Measurements from ENCODE around the gene TMEM74B. TPM values are rescaled to one million over a fixed set of nuclear protein-coding genes. Genes with fewer than 3 reads are reported as not detected.

The TMEM74B gene
- total and polyA plus RNA-seq, 2 of the 8 experiments (the other 6 are each of a cell fraction or from before 2014, with no cell fraction given), result 4.0 to 6.4 TPM

DNA sequence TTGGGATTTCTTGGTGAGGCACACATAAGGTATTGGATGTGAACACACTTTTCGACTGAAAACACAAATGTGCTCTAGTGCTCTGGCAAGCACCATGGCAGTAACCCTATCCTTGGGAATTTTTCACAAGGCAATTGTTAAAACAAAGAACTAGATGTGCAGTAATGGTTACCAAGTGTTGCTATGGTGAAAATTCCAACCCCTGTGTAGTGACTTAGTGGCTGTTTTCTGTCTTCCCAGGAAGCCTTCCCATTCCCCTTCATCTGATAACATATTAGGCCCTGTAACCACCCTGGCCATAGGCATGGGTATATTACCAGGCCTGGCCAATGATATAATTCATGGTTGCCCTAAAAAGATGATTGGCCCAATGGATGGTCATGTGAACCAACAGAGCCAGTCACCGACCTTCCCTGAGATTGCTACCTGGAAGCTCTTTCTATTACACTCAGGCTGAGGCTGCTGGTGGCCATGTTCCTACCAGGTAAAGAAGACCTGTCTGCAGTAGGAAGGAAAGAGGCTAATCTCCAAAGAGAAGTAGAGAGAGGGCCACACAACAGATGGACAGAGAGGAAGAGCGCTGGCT lies 22.6 kb upstream of the TMEM74B start (continued):
- TF ChIP-seq CTCF (IDR thresholded peaks at IDR 0.05; ENCODE audit: control extremely low read depth in 1 of 3, insufficient read depth in 1 of 3, low read depth in 1 of 3, low read length in 3 of 3) (no peak), GABPA (IDR thresholded peaks at IDR 0.05; ENCODE audit: borderline replicate concordance, insufficient read depth, low read length) (no peak), E2F6 (IDR thresholded peaks at IDR 0.05) (no peak), RNF2 (IDR thresholded peaks at IDR 0.05; ENCODE audit: borderline replicate concordance, low read depth, low read length, missing control alignments, poor library complexity, severe bottlenecking) (no peak)
